NK-92 treated with Interleukin-12 subunit alpha and Interleukin-12 subunit beta, amount 100 ng/mL, for 24 hours (cell line): Measurements from ENCODE around the gene RPS6KA1.

Experiments
- DNase-seq: peaks from one replicate; lab custom pipeline; 2025; lab: John Stamatoyannopoulos, UW

RPS6KA1 gene

DNA sequence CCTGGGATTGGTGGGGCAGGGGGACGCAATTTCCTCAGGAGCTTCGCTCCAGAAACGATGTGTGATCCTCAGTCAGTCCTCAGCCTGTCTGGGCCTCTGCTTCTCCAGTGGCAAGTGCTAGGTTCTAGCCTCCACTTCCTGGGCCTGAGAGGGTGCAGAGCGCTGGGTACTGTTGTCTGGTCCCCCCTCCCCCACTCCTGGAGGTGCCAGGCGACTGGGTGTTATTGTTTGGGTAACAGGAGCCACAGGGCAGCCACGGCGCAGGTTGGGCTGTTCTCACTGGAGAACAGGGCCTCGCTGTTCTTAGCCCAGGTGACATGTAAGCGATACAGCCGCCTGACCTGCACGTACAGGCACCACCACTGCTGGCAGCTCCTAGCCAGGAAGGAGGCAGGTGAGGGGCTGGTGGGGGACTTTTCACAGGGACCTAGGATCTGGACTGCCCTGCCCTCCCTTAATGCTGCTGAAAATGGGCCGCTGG lies 2.1 kb downstream of the RPS6KA1 start:
- DNase-seq, result no peak

DNA sequence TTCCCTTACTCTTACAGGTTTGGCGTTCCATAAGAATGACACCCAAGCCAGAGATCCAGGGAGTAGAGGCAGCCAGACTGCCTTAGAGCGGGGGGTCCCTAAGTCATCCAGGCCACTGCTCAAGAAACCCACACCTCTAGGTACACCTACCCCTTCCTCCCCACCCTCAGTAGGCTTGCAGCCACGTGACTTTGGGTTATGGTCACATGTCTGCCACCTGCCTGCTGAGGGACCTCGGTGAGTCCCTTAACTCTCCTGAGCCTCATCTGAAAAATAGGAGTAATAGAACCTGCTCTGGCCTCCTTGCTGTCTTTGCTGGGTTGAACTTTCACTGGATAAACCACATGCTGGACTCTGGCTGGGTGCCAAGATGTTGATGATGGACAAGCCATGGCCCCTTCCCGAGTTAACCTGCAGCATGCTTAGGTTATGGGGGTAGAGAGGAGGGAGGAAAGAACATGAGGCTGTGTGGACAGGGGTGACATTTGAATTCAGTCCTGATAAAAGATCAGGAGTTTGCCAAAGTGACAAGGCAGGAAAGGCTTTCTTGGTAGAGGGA lies 4.5 kb downstream of the RPS6KA1 start:
- no peak for DNase-seq

DNA sequence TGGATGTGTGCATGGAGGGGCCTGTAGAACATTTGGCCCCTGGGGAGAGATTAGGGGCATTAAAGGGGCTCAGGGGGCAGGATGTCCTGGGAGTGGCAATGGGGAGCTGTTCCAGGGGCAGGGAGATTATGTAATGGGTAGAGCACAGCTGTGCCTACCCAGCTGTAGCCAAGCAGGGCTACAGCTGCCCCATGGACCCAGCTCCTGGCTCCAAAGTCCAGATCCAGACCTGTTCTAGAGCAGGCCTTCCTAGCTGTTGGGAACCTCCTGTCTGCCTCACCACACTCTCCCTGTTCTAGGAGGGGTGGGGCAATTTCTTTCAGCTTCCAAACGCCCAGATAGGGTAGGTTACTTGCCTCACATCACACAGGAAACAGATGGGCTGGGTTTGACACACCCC lies 5.6 kb downstream of the RPS6KA1 start:
- DNase-seq, result no peak

- no peak for DNase-seq
These were observed 6.5 kb downstream of the RPS6KA1 start for GRCh38 chr1:26536081-26536480.

DNA sequence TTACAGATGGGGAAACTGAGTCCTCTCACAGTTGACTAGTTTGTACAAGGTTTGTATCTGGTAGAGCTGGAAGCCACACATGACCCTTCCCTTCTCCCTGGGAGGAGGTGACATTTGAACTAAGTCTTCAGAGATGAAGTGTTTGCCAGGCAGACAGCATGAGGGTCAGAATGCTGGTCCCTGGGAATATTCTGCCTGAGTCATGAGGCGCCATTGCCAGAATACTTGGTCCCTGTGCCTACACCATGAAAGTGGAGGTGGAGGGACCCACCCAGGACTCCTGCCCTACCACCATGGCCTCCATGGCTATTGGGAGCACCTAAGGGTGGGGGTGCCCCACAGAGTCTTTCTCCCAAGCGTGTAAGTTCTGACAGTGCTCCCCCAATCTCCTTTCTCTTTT lies 7.0 kb downstream of the RPS6KA1 start:
- no peak for DNase-seq

- no peak for DNase-seq
These were observed 8.4 kb downstream of the RPS6KA1 start for GRCh38 chr1:26537951-26538352.

DNA sequence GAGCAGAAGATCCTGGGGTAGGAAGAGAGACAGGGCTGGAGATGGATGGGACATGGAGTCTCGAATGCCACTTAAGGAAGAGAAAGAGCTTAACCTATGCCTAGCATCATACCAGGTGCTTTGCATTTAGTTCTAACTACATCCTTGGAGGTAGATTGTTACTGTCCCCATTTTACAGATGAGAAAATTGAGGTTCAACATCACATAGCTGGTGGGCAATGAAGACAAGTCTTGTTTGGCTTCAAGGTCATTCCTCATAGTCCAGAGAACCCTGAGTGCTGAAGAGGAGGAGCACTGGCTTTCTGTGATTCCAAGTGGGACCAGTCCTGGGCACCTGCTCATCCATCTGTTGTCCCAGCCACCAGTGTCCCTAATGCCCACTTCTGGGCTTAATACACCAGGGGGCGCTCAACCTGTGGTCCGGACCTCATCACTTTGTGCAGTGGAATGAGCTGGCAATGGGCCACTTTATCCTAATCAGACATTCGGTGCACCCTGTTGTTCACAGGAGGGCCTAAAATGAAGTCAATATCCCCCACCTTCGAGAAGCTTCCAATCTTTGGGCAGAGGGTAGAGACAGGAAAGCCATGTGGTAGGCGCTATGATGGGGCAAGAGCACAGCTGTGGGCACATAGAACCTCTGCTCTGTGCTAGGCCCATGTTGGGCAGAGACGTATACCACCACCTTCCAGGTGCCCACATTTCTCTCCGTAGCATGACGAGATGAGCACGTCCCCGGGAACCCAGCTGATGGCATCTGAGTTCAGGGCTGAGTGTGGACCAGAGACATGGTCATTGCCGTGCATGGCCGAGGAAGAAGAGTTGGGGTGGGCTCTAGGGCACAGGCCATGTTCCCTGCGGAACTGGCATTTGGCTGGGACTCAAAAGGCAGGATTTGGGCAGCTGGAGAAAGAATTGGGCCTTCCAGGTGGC lies 9.2 kb downstream of the RPS6KA1 start:
- DNase-seq, result peak; percentile 50

DNA sequence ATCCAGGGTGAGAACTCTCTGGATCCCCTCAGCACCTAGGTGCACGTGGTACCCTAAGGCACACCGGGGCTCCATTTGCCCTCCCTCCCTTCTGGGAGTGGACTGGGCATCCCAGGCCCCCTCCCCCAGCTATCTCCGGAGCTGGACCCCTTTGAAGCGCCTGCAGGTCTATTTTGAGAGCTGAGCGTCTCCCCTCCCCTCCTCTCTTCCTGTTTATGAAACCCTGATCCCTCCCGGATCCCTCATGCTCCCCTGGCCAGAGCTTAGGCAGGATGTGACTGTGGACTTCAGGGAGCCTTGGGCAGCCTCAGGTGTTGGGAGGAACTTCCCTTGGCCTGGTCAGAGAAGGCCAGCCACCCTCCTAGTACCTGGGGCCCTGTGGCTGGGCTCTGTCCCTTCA lies 10.2 kb downstream of the RPS6KA1 start:
- DNase-seq, result no peak

GRCh38 chr1:26540351-26540750 lies 10.8 kb downstream of the RPS6KA1 start:
- DNase-seq, result no peak

GRCh38 chr1:26541431-26541815 lies 11.9 kb downstream of the RPS6KA1 start:
- DNase-seq, result peak; percentile 56

- peak; percentile 93 for DNase-seq
These were observed 12.5 kb downstream of the RPS6KA1 start for GRCh38 chr1:26541816-26542711.

- no peak for DNase-seq
These were observed 13.3 kb downstream of the RPS6KA1 start for GRCh38 chr1:26542771-26543451.

- no peak for DNase-seq
These were observed 13.9 kb downstream of the RPS6KA1 start for GRCh38 chr1:26543462-26543861.

DNA sequence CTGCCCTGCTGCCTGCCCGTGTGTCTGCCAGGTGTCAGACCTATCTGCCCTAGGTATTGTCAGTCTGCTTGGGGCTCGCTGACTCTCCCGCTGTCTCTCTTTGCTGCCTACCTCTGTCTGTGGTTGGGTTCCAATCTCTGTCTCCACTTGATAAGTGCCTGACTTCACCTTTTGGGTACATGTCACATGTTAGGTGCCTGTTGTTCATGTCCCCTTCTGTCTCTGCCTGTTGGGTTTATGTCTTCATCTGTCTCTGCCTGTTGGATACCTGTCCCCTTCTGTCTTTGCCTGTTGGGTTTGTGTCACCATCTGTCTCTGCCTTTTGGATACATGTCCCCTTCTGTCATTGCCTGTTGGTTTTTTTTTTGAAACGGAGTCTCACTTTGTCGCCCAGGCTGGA lies 14.6 kb downstream of the RPS6KA1 start:
- DNase-seq, result no peak

- no peak for DNase-seq
These were observed 16.4 kb downstream of the RPS6KA1 start for GRCh38 chr1:26545969-26546323.

DNA sequence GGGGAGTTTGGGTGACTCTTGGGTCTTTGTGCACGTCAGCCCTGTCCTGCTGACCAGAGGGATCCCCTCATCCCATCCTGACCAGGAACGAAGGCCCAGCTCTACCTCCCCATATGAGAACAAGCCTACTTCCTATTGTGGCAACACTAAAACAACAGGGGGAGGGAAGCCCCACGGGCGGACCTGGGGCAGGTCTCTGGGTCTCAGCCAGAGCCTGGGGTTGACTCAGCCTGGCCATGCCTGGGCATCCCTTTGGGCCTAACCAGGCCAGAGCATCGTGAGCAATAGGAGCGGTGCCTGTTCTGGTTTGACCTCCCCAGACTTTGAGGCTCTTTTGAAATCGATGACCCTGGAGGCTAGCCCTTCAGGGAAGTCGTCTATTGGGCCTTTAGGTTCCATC lies 16.8 kb downstream of the RPS6KA1 start:
- no peak for DNase-seq

DNA sequence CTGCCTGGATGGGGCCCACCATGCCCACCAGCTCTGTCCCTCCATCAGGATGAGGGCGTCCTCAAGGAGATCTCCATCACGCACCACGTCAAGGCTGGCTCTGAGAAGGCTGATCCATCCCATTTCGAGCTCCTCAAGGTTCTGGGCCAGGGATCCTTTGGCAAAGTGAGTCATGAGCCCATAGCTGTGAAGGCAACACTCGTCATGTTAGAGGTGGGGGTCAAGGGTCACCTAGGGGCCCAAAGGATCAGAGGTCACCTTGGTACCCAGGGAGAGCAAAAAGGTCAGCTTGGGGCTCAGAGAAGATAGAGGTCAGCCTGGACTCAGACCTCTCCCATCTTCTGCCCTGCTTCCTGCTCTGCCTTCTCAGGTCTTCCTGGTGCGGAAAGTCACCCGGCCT lies 17.3 kb downstream of the RPS6KA1 start:
- no peak for DNase-seq

DNA sequence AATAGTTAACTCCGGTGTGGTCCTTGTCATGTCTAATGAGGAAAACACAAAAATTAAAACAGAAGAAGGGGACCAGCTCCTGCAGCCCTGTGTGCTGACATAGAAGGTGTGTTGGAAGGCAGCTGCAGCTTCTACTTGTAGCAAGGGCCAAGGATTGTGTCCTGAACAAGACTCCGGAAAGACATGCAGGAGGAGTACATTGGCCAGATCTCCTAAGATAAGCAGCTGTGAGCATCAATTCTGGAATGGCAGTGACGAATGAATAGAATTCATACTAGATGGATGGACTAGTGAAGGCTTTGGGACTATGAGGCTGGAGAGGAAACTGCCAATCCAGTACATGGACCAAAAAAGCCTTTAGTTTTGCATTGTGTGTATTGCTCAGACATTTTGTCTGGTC lies 19.3 kb downstream of the RPS6KA1 start:
- DNase-seq, result no peak

DNA sequence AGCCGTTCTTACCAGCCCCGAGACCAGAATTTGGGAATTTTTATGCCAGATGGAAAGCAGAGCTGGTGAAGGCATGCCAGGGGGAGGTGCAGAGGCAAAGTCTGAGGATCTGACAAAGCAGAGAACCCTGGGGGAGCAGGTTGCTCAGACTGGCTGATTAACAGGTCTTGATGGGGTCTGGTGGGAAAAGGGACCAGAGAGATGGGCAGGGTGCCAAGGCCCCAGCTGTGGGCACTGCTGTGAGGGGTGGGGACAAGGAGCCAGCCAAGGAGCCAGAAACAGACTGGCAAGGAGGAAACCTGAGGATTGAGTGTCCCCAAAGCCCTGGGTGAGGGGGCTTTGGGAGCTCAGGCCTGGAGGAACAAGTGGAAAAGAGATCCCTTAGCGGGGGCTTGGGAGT lies 21.4 kb downstream of the RPS6KA1 start:
- DNase-seq, result no peak

- DNase-seq, result no peak
These were observed 23.2 kb downstream of the RPS6KA1 start for GRCh38 chr1:26552720-26553119.

GRCh38 chr1:26553942-26554682 lies 24.6 kb downstream of the RPS6KA1 start:
- DNase-seq, result no peak
